GM23248 (cell line): ENCODE data around the gene GPR39.

Experiments used
- EZH2 ChIP-seq: fragments of 200-600 bp; sonication (generic); IDR thresholded peaks from 2 replicates; pipeline ENCODE4 v1.6.1; 2018; ENCODE audit warnings: antibody characterized with exemption, mild to moderate bottlenecking; ENCODE audit not compliant: insufficient read depth, poor library complexity, severe bottlenecking
- EZH2phosphoT487 ChIP-seq: fragments of 200-600 bp; sonication (generic); IDR thresholded peaks from 2 replicates; pipeline ENCODE4 v1.6.1; 2018; ENCODE audit warnings: antibody characterized with exemption, moderate library complexity, mild to moderate bottlenecking, low read depth; ENCODE audit not compliant: insufficient read depth

GRCh38 chr2:132460781-132461180 lies 44.2 kb downstream of the GPR39 start:
- TF ChIP-seq EZH2phosphoT487 (no peak), EZH2 (no peak)
